MM.1S (cell line): ENCODE data around the gene ANKRD13D.

Source experiments
- EZH2phosphoT487 ChIP-seq: fragments of 300-600 bp; sonication (generic); IDR thresholded peaks from 2 replicates; pipeline ENCODE4 v1.6.1; 2018; ENCODE audit warnings: antibody characterized with exemption, low read length
- TF ChIP-seq, protein P1 (sequence below): fragments of 300-600 bp; sonication (generic); IDR thresholded peaks from 2 replicates; pipeline ENCODE4 v1.5.1; 2016; ENCODE audit warnings: antibody characterized with exemption, low read length, mixed read lengths

DNA sequence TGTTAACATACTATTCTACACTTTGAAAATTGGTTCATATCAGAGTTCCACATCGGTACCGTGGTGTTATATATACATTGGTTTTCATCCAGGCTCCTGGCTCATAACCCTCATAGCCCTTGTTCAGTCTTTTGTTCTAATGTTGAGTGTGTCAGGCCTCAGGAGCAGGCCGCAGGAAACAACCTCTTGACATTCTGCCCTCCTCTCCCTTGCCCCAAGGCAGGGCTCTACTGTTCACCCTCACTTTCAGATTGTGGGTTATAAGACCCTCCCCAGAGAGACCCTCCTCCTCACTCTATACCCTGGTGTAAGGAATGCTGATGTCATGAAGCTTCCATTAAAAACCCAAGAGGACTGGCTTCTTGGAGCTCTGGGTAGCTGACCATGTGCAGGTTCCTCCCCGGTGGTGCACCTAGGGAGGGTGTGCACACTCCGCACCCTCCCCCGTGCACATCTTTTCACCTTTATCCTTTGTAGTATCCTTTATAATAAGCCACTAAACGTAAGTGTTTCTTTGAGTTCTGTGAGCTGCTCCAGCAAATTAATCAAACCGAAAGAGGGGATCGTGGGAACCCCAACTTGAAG lies 26.3 kb downstream of the ANKRD13D start:
- TF ChIP-seq EZH2phosphoT487 = no peak
- TF ChIP-seq, protein P1, sequence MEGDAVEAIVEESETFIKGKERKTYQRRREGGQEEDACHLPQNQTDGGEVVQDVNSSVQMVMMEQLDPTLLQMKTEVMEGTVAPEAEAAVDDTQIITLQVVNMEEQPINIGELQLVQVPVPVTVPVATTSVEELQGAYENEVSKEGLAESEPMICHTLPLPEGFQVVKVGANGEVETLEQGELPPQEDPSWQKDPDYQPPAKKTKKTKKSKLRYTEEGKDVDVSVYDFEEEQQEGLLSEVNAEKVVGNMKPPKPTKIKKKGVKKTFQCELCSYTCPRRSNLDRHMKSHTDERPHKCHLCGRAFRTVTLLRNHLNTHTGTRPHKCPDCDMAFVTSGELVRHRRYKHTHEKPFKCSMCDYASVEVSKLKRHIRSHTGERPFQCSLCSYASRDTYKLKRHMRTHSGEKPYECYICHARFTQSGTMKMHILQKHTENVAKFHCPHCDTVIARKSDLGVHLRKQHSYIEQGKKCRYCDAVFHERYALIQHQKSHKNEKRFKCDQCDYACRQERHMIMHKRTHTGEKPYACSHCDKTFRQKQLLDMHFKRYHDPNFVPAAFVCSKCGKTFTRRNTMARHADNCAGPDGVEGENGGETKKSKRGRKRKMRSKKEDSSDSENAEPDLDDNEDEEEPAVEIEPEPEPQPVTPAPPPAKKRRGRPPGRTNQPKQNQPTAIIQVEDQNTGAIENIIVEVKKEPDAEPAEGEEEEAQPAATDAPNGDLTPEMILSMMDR = no peak
